Adipose tissue (tissue), 3 donors: ENCODE measurements around the gene ARHGAP40. TPM values are rescaled to one million over a fixed set of nuclear protein-coding genes. Genes with fewer than 3 reads are reported as not detected.

Experiments
- H3K27ac ChIP-seq: one replicate; pipeline ENCODE4 v1.5.1; 2013; ENCODE audit warnings: low read depth, low read length
- WGBS, 3 donors: extraction: QIAGEN DNeasy Blood & Tissue Kit; methylation state at CpG; one replicate each; pipeline ENCODE4 v1.1.7; 2013; 5-methylcytosine and 5-hydroxymethylcytosine counted together
- polyA plus RNA-seq, 3 donors: library from polyadenylated mRNA; stranded (reverse); fragments of 200-250 nt; gene quantifications; one replicate each; pipeline ENCODE4 v1.2.3, GENCODE V29; 2013
- donor health status: healthy with polysubstance abuse.
- donor health status: Bipolar disorder and iron deficiency.
- donor health status: healthy.

Gene ARHGAP40
- polyA plus RNA-seq, 3 donors, result 0.02 to 0.06 TPM; not detected in 1

GRCh38 chr20:38697306-38697705 is 95.7 kb downstream of the ARHGAP40 start:
- WGBS, 3 donors, result 51 to 83% (median 81%) methylated on average over 9 of the region's 9 CpGs
- H3K27ac ChIP-seq, result no peak overlapping the region

DNA sequence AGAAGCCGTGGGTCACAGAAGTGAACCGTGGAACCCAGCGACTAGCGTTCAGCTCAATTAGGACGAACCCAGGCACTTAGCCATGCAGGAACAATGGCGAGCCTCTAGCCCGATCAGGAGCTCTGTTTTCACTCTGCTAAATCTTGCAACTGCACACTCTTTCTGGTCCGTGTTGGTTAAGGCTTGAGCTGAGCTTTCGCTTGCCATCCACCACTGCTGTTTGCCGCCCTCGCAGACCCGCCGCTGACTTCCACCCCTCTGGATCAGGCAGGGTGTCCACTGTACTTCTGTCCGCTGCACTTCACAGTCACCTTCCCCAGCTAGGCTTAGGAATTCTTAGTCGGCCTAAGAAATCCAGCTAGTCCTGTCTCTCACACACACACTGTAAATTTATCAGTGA is 96.9 kb downstream of the ARHGAP40 start:
- H3K27ac ChIP-seq, result no peak overlapping the region
- 70 to 86% (median 83%) methylated on average over 15 of the region's 15 CpGs for WGBS, 3 donors

- H3K27ac ChIP-seq, result no peak overlapping the region
- 33 to 49% (median 43%) methylated on average over 4 of the region's 4 CpGs for WGBS, 3 donors
Measured at GRCh38 chr20:38700141-38700540, 98.5 kb downstream of the ARHGAP40 start.

Other genes with a start within 250 kb of the ARHGAP40 start
- 10 to 100 TPM; 18.2 to 63.9 (median 27.9) TPM for gene SNHG17, start 166.5 kb upstream of the ARHGAP40 start, polyA plus RNA-seq
- 1 to 10 TPM; 5.3 to 8.7 (median 6.2) TPM for gene RALGAPB, start 129.0 kb upstream of the ARHGAP40 start, polyA plus RNA-seq
- not detected for gene ADIG, start 20.6 kb upstream of the ARHGAP40 start, polyA plus RNA-seq
- gene SLC32A1, start 122.7 kb downstream of the ARHGAP40 start, polyA plus RNA-seq, result not detected
- gene ACTR5, start 146.7 kb downstream of the ARHGAP40 start, polyA plus RNA-seq, result 1 to 10 TPM; 3.1 to 5.0 (median 3.5) TPM
- 1 to 10 TPM; 2.9 to 9.0 (median 6.8) TPM for gene PPP1R16B, start 203.9 kb downstream of the ARHGAP40 start, polyA plus RNA-seq